ENCODE measurements around the gene SP100.

Gene SP100

GRCh38 chr2:230564805-230565779 lies 149.1 kb downstream of the SP100 start:
- DNase-seq = no peak

GRCh38 chr2:230569298-230569697 lies 153.3 kb downstream of the SP100 start:
- no peak for DNase-seq

DNA sequence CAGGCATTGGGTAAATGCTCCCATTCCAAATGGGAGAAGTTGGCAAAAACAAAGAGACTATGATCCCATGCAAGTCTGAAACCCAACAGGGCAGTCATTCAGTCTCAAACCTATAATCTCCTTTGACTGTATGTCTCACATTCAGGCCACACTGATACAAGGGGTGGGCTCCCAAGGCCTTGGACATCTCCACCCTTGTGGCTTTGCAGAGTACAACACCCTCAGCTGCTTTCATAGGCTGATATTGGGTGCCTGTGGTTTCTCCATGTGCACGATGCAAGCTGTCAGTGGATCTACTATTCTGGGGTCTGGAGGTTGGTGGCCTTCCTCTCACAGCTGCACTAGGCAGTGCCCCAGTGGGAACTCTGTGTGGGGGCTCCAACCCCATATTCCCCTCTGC lies 155.0 kb downstream of the SP100 start:
- no peak for DNase-seq

DNA sequence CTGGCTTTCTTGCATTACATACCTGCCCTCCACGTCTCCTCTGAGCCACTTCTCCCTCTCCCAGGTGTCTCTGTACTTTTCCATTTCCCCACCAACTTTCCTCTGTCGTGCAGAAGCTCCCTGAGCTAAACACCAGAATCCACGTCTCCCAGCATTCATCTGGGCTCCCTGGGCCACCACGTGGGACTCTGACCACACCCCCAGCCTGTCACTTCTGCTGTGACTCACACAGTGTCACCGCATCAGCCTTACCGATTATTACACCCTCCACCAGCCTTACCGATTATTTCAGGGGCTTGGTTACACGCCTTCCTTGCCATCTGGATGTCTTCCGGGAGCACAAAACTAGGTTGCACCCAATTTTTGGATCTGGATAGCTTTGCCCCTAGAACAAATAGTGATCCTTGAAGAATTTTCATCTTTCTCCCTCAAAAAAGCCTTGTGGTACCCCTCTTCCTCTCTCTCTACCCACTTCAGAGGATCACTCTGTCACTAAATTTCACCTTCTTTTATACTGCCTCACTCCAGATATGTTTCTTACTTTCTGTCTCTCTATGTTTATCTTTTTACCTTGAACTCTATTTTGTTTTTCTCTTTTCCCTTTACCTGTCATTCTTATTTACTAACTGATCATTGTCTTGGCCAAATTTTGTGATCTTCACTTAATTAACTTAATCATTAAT lies 159.8 kb downstream of the SP100 start:
- no peak for DNase-seq

DNA sequence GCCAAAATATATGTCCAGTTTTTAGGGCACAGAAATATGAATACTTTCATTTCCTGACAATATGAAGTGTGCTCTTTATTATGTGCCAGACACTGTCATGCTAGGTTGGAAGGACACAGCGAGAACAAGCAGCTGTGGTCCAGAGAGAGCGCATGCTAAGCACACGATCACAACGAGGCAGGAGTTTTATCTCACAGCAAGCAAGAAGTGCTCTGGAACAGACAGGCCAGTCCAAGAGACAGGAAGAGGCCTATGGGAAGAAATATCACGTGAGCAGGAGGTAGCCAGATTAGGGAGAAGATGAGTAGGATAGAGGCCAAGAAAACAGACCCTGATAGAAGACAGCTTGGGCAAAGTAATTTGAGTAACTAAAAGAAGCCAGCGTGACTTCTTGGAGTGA lies 161.1 kb downstream of the SP100 start:
- no peak for DNase-seq

DNA sequence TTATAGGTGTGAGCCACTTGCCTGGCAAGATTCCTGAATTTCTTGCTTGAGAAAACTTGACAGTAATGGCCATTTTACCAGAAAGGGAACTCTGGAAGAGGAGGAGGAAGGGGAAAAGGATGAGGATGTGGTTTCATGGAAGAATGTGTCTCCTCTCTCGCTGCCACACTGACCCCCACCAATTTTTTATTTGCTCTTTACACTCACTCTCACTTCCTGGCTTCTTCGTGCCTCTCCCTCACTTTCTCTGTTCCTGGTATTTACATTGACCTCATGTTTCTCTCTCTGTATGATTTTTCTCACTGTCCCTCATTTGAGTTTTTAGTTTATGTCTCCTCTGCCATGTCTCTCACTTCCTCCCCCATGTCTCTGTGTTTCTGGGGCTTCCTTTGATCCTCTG lies 162.1 kb downstream of the SP100 start:
- DNase-seq = no peak

- DNase-seq = no peak
Measured at GRCh38 chr2:230582851-230583283, 166.9 kb downstream of the SP100 start.

- no peak for DNase-seq
Measured at GRCh38 chr2:230583581-230583980, 167.6 kb downstream of the SP100 start.

DNA sequence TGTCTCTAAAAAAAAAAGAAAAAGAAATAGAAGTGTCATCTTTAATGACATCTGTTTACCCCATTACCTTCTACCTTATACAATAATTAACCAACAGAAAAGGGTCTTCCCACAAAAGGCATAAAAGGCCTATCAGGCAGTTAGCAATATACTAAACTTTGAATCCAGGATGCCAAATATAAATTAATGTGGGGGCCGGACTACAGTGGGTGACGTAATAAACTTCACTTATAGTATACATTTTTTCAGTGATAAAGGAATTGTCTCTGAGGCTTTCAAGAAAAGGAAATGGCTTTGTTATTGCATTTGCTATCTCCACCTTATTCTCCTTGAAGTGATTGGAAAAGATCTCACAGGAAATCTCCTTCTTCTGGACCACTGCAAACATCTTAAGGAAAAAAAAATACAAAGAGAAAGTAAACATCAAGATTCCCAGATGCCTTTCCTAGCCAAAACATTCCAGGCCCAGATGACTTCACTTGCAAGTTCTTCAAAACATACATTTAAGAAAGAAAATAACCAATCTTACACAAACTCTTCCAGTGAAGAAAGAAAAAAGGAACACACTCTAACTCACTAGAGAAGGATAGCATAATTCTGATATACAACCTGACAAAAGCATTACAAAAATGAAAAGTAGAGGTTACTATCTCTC lies 170.5 kb downstream of the SP100 start:
- no peak for DNase-seq

DNA sequence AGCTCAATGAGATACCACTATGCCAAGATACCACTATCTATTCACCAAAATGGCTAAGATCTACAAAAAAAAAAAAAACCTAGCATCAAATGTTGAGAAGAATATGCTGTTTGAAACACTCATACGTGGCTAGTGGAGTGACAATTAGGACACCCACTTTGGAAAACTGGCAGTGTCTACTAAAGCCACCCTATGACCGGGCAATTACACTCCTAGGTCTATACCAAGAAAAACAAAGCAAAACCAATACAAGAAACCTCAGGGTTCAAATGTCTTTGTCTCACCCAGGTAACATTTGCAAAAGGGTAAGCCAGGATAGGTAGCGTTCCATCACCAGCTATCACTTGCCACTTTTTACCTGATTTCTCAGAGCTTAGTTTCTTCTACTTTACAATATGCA lies 173.0 kb downstream of the SP100 start:
- DNase-seq = no peak

DNA sequence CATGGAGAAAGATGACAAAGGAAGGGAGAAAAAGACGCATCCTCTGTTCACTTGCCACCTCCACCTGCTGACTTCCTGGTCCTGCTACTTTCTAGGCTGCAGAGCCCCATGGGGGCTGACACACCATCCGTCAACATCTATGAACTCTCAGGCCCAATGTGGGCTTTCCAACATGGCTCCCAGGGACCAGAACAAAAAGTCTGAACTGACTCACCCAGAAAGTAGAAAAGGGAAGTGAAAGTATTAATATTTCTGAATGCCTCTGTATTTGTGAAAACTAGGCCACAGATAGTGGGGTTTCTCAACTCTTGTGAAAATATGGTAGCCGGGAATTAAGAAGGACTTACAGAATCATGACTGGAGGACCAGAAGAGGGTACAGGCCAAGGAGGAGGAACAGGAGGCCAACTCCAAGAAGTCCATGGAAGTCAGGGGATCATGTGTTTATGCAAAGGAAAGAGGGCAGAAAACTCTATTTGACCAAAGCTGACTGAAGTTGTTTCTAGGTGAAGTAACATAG lies 173.6 kb downstream of the SP100 start:
- no peak for DNase-seq

- DNase-seq = no peak
Measured at GRCh38 chr2:230590333-230590732, 174.3 kb downstream of the SP100 start.

DNA sequence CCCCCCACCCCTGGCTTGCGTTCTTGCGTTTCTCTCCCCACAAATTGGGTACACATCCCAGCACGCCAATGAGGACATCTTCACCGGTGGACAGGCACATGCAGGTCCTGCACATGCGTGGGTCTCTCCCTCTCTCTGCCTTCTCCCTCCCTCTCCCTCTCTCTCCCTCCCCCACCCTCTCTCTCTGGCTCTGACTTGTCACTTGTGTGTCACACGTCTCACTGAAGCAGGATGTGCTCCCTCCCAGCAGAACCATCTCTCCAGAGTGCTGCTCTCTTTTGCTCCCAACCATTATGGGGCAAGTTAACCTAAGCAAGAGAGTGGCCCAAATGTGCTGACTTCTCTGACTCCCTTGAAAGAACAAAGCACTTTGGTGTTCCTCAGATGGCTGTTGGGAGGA lies 175.8 kb downstream of the SP100 start:
- DNase-seq = no peak

DNA sequence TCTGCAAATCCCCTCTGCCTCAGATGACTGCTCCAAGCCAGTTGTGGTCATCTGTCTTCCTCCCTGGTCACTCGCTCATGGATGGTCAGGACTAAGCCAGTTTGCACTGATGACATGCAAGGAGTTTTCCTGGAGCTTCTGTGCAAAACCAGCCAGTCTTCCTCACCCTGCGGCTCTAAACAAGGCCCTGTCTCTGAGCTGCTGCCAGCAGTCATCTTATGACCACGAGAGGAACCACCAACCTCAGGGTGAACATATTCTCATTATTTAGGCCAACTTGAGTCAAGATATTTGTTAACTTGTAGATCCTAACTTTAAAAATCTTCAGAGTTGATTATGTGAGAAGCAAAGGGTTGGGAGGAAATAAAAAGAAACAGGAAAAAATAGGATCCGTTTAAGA lies 176.8 kb downstream of the SP100 start:
- DNase-seq = no peak

Measured in NCI-H1092 treated with DMSO at 0.1 percent for 48 hours (cell line).